ENCODE results near the gene OR4F17. TPM values are rescaled to one million over a fixed set of nuclear protein-coding genes. Genes with fewer than 3 reads are reported as not detected.
"Not testable (repeated sequence)": the region's sequence is repeated elsewhere in the genome, so short reads cannot be mapped to it uniquely, and the experiment has no call there.

The OR4F17 gene, protein sequence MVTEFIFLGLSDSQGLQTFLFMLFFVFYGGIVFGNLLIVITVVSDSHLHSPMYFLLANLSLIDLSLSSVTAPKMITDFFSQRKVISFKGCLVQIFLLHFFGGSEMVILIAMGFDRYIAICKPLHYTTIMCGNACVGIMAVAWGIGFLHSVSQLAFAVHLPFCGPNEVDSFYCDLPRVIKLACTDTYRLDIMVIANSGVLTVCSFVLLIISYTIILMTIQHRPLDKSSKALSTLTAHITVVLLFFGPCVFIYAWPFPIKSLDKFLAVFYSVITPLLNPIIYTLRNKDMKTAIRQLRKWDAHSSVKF
- total RNA-seq (under 1 TPM in 1 of 2 experiments, not detected in 1; 0.49 TPM), polyA plus RNA-seq (not detected), total RNA-seq (0 reads per million in 6 experiments)

- H3K4me3 Mint-ChIP-seq, POLR2A ChIA-PET, H3K27ac Mint-ChIP-seq, H3K9me3 Mint-ChIP-seq, H3K36me3 Mint-ChIP-seq, H3K4me1 Mint-ChIP-seq, DNase-seq, ATAC-seq, H3K27me3 Mint-ChIP-seq: not testable (repeated sequence)
Observed at GRCh38 chr19:106804-107203, at the start of gene OR4F17. OR4F17 (plus strand) TSS chr19:107104; CDS start chr19:110679, 3,575 bp downstream.

DNA sequence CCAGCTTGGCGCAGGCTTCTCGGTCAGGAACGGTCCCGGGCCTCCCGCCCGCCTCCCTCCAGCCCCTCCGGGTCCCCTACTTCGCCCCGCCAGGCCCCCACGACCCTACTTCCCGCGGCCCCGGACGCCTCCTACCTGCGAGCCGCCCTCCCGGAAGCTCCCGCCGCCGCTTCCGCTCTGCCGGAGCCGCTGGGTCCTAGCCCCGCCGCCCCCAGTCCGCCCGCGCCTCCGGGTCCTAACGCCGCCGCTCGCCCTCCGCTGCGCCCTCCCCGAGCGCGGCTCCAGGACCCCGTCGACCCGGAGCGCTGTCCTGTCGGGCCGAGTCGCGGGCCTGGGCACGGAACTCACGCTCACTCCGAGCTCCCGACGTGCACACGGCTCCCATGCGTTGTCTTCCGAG is 36.1 kb upstream of the OR4F17 start:
- H3K9me3 Mint-ChIP-seq, POLR2A ChIA-PET, H3K27me3 Mint-ChIP-seq, H3K36me3 Mint-ChIP-seq, ATAC-seq, H3K4me1 Mint-ChIP-seq, H3K4me3 Mint-ChIP-seq, H3K27ac Mint-ChIP-seq: not testable (repeated sequence)
- peak in 9 of 10 donors; percentile 2 to 53 (median 34) for DNase-seq

GRCh38 chr19:82864-83263 is 24.0 kb upstream of the OR4F17 start:
- POLR2A ChIA-PET, H3K27me3 Mint-ChIP-seq, H3K36me3 Mint-ChIP-seq, H3K9me3 Mint-ChIP-seq, H3K4me3 Mint-ChIP-seq, DNase-seq, H3K4me1 Mint-ChIP-seq, ATAC-seq, H3K27ac Mint-ChIP-seq: not testable (repeated sequence)

- H3K4me1 Mint-ChIP-seq, POLR2A ChIA-PET, H3K27ac Mint-ChIP-seq, H3K4me3 Mint-ChIP-seq, H3K9me3 Mint-ChIP-seq, ATAC-seq, H3K36me3 Mint-ChIP-seq, H3K27me3 Mint-ChIP-seq, DNase-seq: not testable (repeated sequence)
Observed at GRCh38 chr19:83626-84025, 23.3 kb upstream of the OR4F17 start.

- H3K36me3 Mint-ChIP-seq, POLR2A ChIA-PET, ATAC-seq, DNase-seq, H3K4me3 Mint-ChIP-seq, H3K4me1 Mint-ChIP-seq, H3K9me3 Mint-ChIP-seq: not testable (repeated sequence)
- Mint-ChIP-seq H3K27ac (peak overlapping the region in 1 of 10 donors; percentile 7), H3K27me3 (peaks cover 3 to 18% (median 9%) of the 10 kb centered on the region in 5 donors)
Observed at GRCh38 chr19:90678-91077, 16.2 kb upstream of the OR4F17 start.

DNA sequence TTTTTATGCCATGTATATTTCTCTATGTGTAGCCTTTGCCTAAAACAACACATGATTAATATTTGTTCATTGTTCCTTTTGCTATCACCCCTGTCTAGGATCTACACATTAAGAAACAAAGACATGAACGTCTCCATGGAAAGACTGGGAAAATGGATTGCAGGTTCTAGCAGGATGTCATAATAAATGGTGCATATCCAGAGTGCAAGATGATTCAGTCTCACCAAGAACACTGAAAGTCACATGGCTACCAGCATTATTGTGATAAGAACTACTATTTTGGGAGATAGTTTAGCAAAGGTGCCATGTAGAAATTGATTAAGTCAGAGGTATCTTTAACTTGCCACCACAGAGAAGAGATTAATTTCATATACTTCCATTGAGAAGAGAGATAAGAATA is 12.1 kb upstream of the OR4F17 start:
- peaks cover 3 to 10% (median 7%) of the 10 kb centered on the region in 5 donors for H3K27me3 Mint-ChIP-seq
- H3K9me3 Mint-ChIP-seq, H3K36me3 Mint-ChIP-seq, ATAC-seq, H3K27ac Mint-ChIP-seq, DNase-seq, H3K4me3 Mint-ChIP-seq, POLR2A ChIA-PET, H3K4me1 Mint-ChIP-seq: not testable (repeated sequence)

DNA sequence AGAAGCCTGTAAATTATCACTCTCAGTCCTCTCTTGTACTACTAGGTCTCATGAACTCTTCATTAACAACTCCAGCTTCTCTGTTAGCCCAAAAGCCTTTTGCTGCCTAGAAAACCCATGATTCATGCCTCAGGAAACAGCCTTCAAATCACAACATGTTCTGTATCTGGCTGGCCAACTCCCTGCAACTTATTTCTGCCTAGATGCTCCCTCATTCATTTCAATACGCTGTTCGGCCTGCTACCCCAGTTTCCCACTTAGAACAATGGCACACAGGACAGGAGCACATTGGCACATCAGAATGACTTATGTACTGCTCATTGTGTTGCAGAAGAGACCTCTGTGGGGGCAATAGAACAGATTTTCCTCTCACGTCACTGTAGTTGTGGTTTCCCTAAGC is 9.3 kb upstream of the OR4F17 start:
- H3K9me3 Mint-ChIP-seq, H3K4me3 Mint-ChIP-seq, H3K36me3 Mint-ChIP-seq, POLR2A ChIA-PET, ATAC-seq, H3K27me3 Mint-ChIP-seq, H3K27ac Mint-ChIP-seq, DNase-seq, H3K4me1 Mint-ChIP-seq: not testable (repeated sequence)

- H3K36me3 Mint-ChIP-seq, H3K27me3 Mint-ChIP-seq, H3K9me3 Mint-ChIP-seq, H3K4me1 Mint-ChIP-seq, H3K27ac Mint-ChIP-seq, DNase-seq, POLR2A ChIA-PET, ATAC-seq, H3K4me3 Mint-ChIP-seq: not testable (repeated sequence)
Observed at GRCh38 chr19:120443-121140, 13.7 kb downstream of the OR4F17 start.

Other genes with a start within 250 kb of the OR4F17 start
- gene PLPP2, start 184.3 kb downstream of the OR4F17 start, total RNA-seq: not detected
- under 1 TPM in 1 of 3 donors, not detected in 2; 0.69 TPM for gene PLPP2, start 184.3 kb downstream of the OR4F17 start, polyA plus RNA-seq
- gene MIER2, start 237.7 kb downstream of the OR4F17 start, total RNA-seq: 10 to 100 TPM; 16.8 to 20.3 TPM
- 1 to 10 TPM; 2.1 to 3.1 (median 2.4) TPM for gene MIER2, start 237.7 kb downstream of the OR4F17 start, polyA plus RNA-seq

All from naive thymus-derived CD8-positive, alpha-beta T cell (primary cell).